Measurements from ENCODE around the gene SUSD6. TPM values are rescaled to one million over a fixed set of nuclear protein-coding genes. Genes with fewer than 3 reads are reported as not detected.

SUSD6 gene, protein sequence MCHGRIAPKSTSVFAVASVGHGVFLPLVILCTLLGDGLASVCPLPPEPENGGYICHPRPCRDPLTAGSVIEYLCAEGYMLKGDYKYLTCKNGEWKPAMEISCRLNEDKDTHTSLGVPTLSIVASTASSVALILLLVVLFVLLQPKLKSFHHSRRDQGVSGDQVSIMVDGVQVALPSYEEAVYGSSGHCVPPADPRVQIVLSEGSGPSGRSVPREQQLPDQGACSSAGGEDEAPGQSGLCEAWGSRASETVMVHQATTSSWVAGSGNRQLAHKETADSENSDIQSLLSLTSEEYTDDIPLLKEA
- 9.5 and 18.4 TPM in 2 replicates for total RNA-seq

DNA sequence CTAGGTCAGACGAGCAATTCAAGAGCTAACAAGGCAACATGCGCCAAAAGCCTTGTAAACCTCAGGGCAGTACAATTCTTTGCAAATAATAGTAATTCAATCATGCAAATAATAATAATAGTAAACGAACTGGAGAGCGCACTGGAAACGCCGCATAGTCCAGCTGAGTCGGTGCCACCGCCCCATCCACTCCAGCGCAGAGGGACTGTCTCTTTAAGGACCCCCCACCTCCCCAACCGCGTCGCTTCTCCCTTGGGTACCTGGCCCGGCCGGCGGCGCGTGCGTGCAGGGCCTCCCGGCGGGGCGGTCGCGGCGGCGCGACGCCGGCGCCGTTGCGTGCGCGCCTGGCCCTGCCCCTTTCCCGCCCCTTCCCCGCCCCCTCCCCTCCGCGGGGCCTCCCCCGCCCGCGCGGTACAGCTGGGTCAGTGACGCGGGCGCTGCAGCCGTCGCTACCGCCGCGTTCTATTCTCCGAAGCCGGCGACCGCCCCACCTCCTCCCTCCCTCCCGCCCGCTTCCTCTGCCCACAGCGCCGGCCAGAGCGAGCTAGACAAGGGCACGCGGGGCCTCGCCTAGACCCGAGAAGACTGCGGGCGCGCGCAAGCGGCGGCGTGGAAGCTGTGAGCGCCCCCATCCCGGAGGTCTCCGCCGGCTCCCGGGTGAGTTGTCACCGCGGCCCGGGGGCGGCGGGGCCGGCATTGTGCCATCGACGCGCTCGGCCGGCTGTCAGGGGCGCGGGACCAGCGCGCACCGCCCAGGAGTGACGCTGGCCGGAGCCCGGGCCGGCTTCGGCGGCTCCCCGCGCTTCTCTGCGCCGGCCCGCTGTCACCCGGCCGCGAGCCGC, at the start of gene SUSD6:
TSS of gene SUSD6 (plus strand) at position 425 of the 842 bp plus-strand sequence. CDS start 46,997 bp downstream, outside the sequence.

DNA sequence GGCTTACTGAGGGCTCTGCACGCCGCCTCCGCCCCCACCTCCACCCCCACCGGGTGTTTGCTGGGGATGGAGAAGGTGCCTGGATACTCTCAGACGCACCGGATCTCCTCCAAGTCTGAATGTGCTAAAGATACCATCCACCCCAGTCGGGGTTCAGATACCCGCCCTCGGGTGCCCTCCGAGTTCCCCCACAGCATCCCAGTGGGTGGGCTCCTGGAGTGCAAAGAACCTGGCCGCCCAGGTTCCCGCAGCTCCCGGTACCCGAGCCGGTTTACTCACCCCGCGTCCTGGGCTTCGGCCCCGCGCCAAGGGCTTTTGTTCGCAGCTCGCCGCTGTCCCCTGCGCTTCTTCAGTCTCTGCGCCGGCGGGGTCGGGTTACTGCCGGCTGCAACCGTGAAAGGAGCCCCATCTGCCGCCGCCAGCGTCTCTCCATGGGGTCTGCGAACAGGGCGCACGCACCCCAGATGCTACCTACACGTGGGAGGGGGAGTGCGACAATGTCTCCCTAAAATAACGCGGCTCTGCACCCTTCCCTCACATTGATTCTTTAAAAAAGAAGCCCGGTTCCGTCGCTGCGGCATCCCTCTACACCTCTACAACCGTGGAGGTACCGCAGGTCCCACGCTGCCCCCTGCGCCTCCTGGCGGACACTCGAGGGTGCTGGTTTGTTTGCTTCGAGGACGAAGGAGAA, 37.0 kb upstream of the SUSD6 start, which contains the start of gene CCDC177:
TSS of gene CCDC177 (minus strand) at position 609 of the 691 bp plus-strand sequence. CDS start 1,249 bp downstream, outside the sequence.

Other genes with a start within 250 kb of the SUSD6 start
- 56.3 and 124 TPM in 2 replicates for gene ERH, start 213.3 kb upstream of the SUSD6 start, total RNA-seq
- 47.4 and 66.6 TPM in 2 replicates for gene SLC39A9, start 212.9 kb upstream of the SUSD6 start, total RNA-seq
- gene PLEKHD1, start 126.9 kb upstream of the SUSD6 start, total RNA-seq: under 0.01 TPM in 2 replicates
- not detected in 2 replicates for gene CCDC177, start 36.7 kb upstream of the SUSD6 start, total RNA-seq
- gene SRSF5, start 155.5 kb downstream of the SUSD6 start, total RNA-seq: 60.5 and 84.6 TPM in 2 replicates
- gene SLC10A1, start 185.6 kb downstream of the SUSD6 start, total RNA-seq: not detected in 2 replicates